Measurements from ENCODE around the gene SNRPB. TPM values are rescaled to one million over a fixed set of nuclear protein-coding genes. Genes with fewer than 3 reads are reported as not detected.

SNRPB gene
- total RNA-seq, 1 donor from 2014 or later, result 53.0 TPM

- intact Hi-C loops (cut with DNase I), result no loop called here
- DNase-seq (ENCODE audit: low spot score), result no peak
These were observed 6.4 kb upstream of the SNRPB start for GRCh38 chr20:2476742-2477615.

GRCh38 chr20:2475850-2476741 lies 5.5 kb upstream of the SNRPB start:
- intact Hi-C loops (cut with DNase I), result no loop called here
- DNase-seq (ENCODE audit: low spot score), result no peak

GRCh38 chr20:2473516-2473915 lies 2.9 kb upstream of the SNRPB start:
- intact Hi-C loops (cut with DNase I), result loop anchor here (5.0 kb wide), 2 partner anchors 49 to 189 kb away; partner anchors contain the start of gene IDH3B

GRCh38 chr20:2469991-2470422 lies 582 bp downstream of the SNRPB start:
- intact Hi-C loops (cut with DNase I), result loop anchor here (5.0 kb wide), 2 partner anchors 52 to 192 kb away; partner anchors contain the start of gene IDH3B
- no peak for DNase-seq (ENCODE audit: low spot score)

More at GRCh38 chr20:2473516-2473915, 2.9 kb upstream of the SNRPB start:
- no peak for DNase-seq (ENCODE audit: low spot score)

- intact Hi-C loops (cut with DNase I), result no loop called here
- DNase-seq (ENCODE audit: low spot score), result no peak
These were observed 1.8 kb downstream of the SNRPB start for GRCh38 chr20:2468581-2469407.

- intact Hi-C loops (cut with DNase I), result no loop called here
- no peak for DNase-seq (ENCODE audit: low spot score)
These were observed 3.2 kb downstream of the SNRPB start for GRCh38 chr20:2467412-2467811.

GRCh38 chr20:2465100-2465499 lies 5.5 kb downstream of the SNRPB start:
- no peak for DNase-seq (ENCODE audit: low spot score)
- intact Hi-C loops (cut with DNase I), result no loop called here

- intact Hi-C loops (cut with DNase I), result no loop called here
These were observed 6.8 kb downstream of the SNRPB start for GRCh38 chr20:2463616-2464365.

GRCh38 chr20:2462484-2462883 lies 8.1 kb downstream of the SNRPB start:
- no peak for DNase-seq (ENCODE audit: low spot score)
- intact Hi-C loops (cut with DNase I), result no loop called here

More at GRCh38 chr20:2463616-2464365, 6.8 kb downstream of the SNRPB start:
- no peak for DNase-seq (ENCODE audit: low spot score)

- no peak for DNase-seq (ENCODE audit: low spot score)
- intact Hi-C loops (cut with DNase I), result no loop called here
These were observed 9.7 kb downstream of the SNRPB start for GRCh38 chr20:2460752-2461424.

- no peak for DNase-seq (ENCODE audit: low spot score)
- intact Hi-C loops (cut with DNase I), result no loop called here
These were observed 10.4 kb downstream of the SNRPB start for GRCh38 chr20:2459981-2460751.

- intact Hi-C loops (cut with DNase I), result no loop called here
- no peak for DNase-seq (ENCODE audit: low spot score)
These were observed 11.6 kb downstream of the SNRPB start for GRCh38 chr20:2458919-2459499.

- no peak for DNase-seq (ENCODE audit: low spot score)
- intact Hi-C loops (cut with DNase I), result no loop called here
These were observed 14.7 kb downstream of the SNRPB start for GRCh38 chr20:2455771-2456497.

- intact Hi-C loops (cut with DNase I), result loop anchor here (5.0 kb wide), 2 partner anchors 246 to 491 kb away; no protein-coding TSS in a partner anchor
- DNase-seq (ENCODE audit: low spot score), result no peak
These were observed 16.8 kb downstream of the SNRPB start for GRCh38 chr20:2453792-2454191.

GRCh38 chr20:2451939-2452732 lies 18.5 kb downstream of the SNRPB start:
- DNase-seq (ENCODE audit: low spot score), result peak; percentile 80
- intact Hi-C loops (cut with DNase I), result loop anchor here (5.0 kb wide), 2 partner anchors 245 to 490 kb away; no protein-coding TSS in a partner anchor

All from cardiac septum (tissue), 1 donor.